Parathyroid adenoma (tissue), 2 donors: ENCODE data around the gene TMEM39B.
"Not testable (repeated sequence)": the region's sequence is repeated elsewhere in the genome, so short reads cannot be mapped to it uniquely, and the experiment has no call there.

ENCODE experiments used
- H2AFZ ChIP-seq: fragments of 300-600 bp; sonication (generic); one replicate; pipeline ENCODE4 v1.7.0; 2017; ENCODE audit warnings: antibody characterized with exemption, mild to moderate bottlenecking
- H3K27ac ChIP-seq: fragments of 300-600 bp; sonication (generic); one replicate; pipeline ENCODE4 v1.7.0; 2017
- H3K27me3 ChIP-seq: fragments of 300-600 bp; sonication (generic); one replicate; pipeline ENCODE4 v1.7.0; 2017; ENCODE audit warnings: low read length; ENCODE audit not compliant: control insufficient read depth, insufficient read depth
- H3K36me3 ChIP-seq: fragments of 300-600 bp; sonication (generic); one replicate; pipeline ENCODE4 v1.7.0; 2017; ENCODE audit warnings: low read length; ENCODE audit not compliant: control insufficient read depth, insufficient read depth
- H3K4me1 ChIP-seq: fragments of 300-600 bp; sonication (generic); one replicate; pipeline ENCODE4 v1.7.0; 2017; ENCODE audit warnings: control low read depth
- H3K4me2 ChIP-seq: fragments of 300-600 bp; sonication (generic); one replicate; pipeline ENCODE4 v1.7.0; 2017; ENCODE audit warnings: low read length
- H3K4me3 ChIP-seq: fragments of 300-600 bp; sonication (generic); one replicate; pipeline ENCODE4 v1.7.0; 2017; ENCODE audit warnings: low read depth, low read length
- H3K79me2 ChIP-seq: fragments of 300-600 bp; sonication (generic); one replicate; pipeline ENCODE4 v1.7.0; 2017; ENCODE audit warnings: control low read depth
- H3K9ac ChIP-seq: fragments of 300-600 bp; sonication (generic); one replicate; pipeline ENCODE4 v1.7.0; 2017; ENCODE audit warnings: mild to moderate bottlenecking
- H3K9me3 ChIP-seq: fragments of 300-600 bp; sonication (generic); one replicate; pipeline ENCODE4 v1.7.0; 2017; ENCODE audit warnings: low read length; ENCODE audit not compliant: control insufficient read depth
- CTCF ChIP-seq: fragments of 300-600 bp; sonication (generic); IDR thresholded peaks from one replicate; pipeline ENCODE4 v1.7.0; 2017; ENCODE audit warnings: antibody characterized with exemption, mild to moderate bottlenecking
- donor health status: primary hyperparathyroidism.

TMEM39B gene

DNA sequence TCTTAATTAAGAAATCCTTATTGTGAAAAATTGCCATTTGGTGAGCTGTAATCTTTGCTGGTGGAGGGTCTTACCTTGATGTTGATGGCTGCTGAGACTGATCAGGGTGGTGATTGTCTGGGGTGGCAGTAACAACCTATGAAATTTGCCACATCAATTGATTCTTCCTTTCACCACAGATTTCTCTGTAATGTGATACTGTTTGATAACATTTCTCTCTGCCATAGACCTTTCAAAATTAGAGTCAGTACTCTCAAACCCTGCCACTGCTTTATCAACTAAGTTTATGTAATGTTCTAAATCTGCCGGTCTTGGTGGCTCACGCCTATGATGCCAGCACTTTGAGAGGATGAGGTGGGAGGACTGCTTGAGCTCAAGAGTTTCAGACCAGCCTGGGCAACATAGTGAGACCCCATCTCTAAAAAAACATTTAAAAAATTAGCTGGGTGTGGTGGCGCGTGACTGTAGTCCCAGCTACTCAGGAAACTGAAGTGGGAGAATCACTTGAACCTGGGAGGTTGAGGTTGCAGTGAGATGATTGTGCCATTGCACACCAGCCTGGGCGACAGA is 40.2 kb downstream of the TMEM39B start:
- no peak overlapping the region for H3K4me3 ChIP-seq
- H3K9me3 ChIP-seq, result no peaks in the 10 kb centered on the region
- H2AFZ ChIP-seq, result no peak overlapping the region
- no peak for TF ChIP-seq CTCF
- peaks cover 54% of the 10 kb centered on the region for H3K79me2 ChIP-seq
- no peak overlapping the region for H3K27ac ChIP-seq
- H3K36me3 ChIP-seq, result no peaks in the 10 kb centered on the region
- H3K4me2 ChIP-seq, result no peak overlapping the region
- H3K9ac ChIP-seq, result no peak overlapping the region
- H3K4me1 ChIP-seq, result no peaks in the 10 kb centered on the region
- no peaks in the 10 kb centered on the region for H3K27me3 ChIP-seq

DNA sequence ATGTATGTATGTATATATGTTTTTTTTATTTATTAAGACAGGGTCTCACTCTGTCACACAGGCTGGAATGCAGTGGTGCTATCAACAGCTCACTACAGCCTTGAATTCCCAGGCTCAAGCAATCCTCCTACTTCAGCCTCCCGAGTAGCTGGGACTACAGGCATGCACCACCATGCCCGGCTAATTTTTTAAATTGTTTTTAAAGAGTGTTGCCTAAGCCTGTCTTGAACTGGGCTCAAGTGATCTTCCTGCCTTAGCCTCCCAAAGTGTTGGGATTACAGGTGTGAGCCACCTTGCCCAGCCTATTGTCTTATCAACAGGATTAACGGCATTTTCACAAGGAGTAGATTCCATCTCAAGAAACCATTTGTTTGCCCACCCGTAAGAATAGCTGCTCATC is 40.7 kb downstream of the TMEM39B start:
- not testable (repeated sequence) for H3K9me3 ChIP-seq, H3K27me3 ChIP-seq, H3K36me3 ChIP-seq, H3K9ac ChIP-seq, H3K4me3 ChIP-seq, H3K4me1 ChIP-seq, H2AFZ ChIP-seq, H3K4me2 ChIP-seq, H3K27ac ChIP-seq
- peaks cover 55% of the 10 kb centered on the region for H3K79me2 ChIP-seq

GRCh38 chr1:32114420-32114819 is 41.7 kb downstream of the TMEM39B start:
- no peaks in the 10 kb centered on the region for H3K4me1 ChIP-seq
- H3K79me2 ChIP-seq, result peaks cover 51% of the 10 kb centered on the region
- no peaks in the 10 kb centered on the region for H3K9me3 ChIP-seq
- H3K4me3 ChIP-seq, result no peak overlapping the region
- H3K27me3 ChIP-seq, result no peaks in the 10 kb centered on the region
- TF ChIP-seq CTCF, result no peak
- H3K36me3 ChIP-seq, result no peaks in the 10 kb centered on the region
- H2AFZ ChIP-seq, result no peak overlapping the region
- H3K4me2 ChIP-seq, result no peak overlapping the region
- H3K9ac ChIP-seq, result no peak overlapping the region
- no peak overlapping the region for H3K27ac ChIP-seq

- Histone ChIP-seq H3K9me3 (no peaks in the 10 kb centered on the region), H3K9ac (no peak overlapping the region), H2AFZ (no peak overlapping the region), H3K79me2 (peaks cover 46% of the 10 kb centered on the region), H3K4me2 (no peak overlapping the region), H3K4me1 (no peaks in the 10 kb centered on the region), H3K27ac (no peak overlapping the region), H3K4me3 (no peak overlapping the region), H3K36me3 (no peaks in the 10 kb centered on the region), H3K27me3 (no peaks in the 10 kb centered on the region)
- TF ChIP-seq CTCF, result no peak
Observed at GRCh38 chr1:32115496-32115895, 42.8 kb downstream of the TMEM39B start.

- Histone ChIP-seq H3K9ac (no peak overlapping the region), H3K27ac (no peak overlapping the region), H3K4me3 (no peak overlapping the region), H3K4me2 (no peak overlapping the region), H3K9me3 (no peaks in the 10 kb centered on the region), H3K79me2 (peaks cover 48% of the 10 kb centered on the region), H3K36me3 (no peaks in the 10 kb centered on the region), H2AFZ (no peak overlapping the region), H3K27me3 (no peaks in the 10 kb centered on the region), H3K4me1 (no peaks in the 10 kb centered on the region)
- TF ChIP-seq CTCF, result no peak
Observed at GRCh38 chr1:32116531-32116930, 43.8 kb downstream of the TMEM39B start.
